Limb (tissue), 2 donors: Measurements from ENCODE around the gene CKM.
"Not testable (repeated sequence)": the region's sequence is repeated elsewhere in the genome, so short reads cannot be mapped to it uniquely, and the experiment has no call there.

Experiments used
- DNase-seq, 2 donors: peaks; one replicate each; pipeline ENCODE4 v3.0.0-alpha.2; 2016; ENCODE audit errors: extremely low spot score in 2 of 2

The CKM gene

DNA sequence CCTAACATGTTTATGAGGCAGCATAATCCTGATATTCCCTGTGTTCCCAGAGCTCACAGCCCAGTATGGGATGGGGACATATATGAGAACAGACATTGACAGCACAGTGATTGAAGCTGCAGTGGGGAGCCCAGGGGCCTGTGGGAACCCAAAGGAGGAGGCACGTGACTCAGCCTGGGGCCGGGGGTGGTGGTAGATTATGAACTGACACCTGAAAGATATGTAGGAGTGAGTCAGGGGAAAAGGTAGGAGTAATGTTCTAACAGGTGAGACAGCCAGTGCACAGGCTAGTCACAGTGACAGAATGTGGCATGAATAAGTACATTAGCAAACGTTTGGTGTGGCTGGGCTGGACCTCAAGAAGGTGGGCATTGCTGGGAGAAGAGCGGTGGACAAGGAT is 29.0 kb downstream of the CKM start:
- DNase-seq = no peak

DNA sequence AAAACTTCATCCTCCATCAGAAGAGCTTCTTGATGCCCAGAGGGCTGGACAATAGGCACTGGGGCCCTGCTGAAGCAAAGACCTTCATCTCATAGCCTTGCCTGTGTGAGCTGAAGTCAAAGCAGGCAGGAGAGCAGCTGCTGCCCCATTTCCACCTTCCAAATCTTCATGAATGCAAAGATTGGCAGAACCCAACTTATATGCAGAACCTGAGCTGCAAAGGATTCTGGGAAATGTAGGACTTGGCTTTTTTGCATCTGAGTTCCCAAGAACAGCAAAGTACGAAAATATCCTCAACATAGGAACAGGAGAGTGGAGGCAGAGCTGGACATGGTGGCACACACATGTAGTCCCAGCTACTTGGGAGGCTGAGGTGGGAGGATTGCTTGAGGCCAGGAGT is 30.8 kb downstream of the CKM start:
- no peak for DNase-seq

- no peak for DNase-seq
Measured at GRCh38 chr19:45290381-45290931, 32.2 kb downstream of the CKM start.

GRCh38 chr19:45283443-45284033 is 39.1 kb downstream of the CKM start:
- DNase-seq = no peak

DNA sequence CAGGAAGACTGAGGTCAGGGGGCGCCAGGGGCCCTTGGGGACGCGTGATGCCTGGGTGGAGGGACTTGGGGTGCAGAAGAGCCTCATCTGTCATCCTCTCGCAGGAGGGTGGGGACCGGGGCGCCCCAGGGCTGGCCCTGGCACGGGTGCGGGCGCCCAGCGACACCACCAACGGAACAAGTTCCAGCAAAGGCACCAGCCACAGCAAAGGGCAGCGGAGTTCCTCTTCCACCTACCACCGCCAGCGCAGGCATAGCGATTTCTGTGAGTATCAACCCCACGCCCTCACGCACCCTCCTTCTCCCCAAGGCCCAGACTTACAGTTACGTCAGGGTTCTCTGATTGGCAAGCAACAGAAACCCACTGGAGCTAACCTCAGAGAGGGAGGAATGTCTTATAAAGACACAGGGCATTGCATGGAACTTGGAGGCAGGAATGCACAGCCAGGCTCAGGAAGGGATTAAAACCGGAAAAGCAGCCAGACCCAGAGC is 42.2 kb downstream of the CKM start:
- DNase-seq = no peak

GRCh38 chr19:45279587-45280192 is 43.0 kb downstream of the CKM start:
- DNase-seq = no peak

DNA sequence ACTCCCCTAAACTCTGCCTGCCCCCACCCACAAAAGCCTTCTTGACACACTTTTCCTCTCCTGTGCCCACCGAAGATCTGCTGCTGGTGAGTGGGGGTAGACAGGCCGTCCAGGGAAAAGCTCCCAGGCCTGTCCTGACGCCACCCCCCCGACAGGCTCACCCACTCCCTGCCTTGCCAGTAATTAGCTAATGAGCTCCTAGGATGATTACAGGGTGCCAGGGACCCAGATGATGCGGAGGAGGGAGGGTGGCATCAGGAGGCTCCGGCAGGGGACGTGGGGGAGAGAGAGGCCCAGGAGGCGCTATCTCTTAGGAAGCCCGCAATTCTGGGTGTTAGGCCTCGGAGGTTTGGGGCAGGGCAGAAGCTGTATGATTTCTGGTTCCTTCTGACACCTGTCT is 44.6 kb downstream of the CKM start:
- no peak for DNase-seq

DNA sequence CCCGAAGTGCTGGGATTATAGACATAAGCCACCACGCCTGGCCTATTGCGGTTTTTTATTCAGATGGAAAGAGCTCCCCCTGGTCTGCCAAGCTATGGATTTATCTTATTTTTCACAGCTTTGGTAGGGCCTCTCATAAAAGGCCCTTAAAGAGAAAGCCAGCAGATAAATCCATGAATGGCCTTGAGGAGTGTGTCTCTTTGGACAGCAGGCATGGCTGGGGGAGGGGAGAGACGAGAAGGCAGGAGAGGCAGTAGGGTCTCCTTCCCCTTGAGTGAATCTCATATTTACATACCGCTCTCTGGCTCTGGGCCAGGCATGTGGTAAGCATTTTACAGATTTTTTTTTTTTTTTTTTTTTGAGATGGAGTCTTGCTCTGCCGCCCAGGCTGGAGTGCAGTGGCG is 46.4 kb downstream of the CKM start:
- DNase-seq = peak; percentile 65 to 72

DNA sequence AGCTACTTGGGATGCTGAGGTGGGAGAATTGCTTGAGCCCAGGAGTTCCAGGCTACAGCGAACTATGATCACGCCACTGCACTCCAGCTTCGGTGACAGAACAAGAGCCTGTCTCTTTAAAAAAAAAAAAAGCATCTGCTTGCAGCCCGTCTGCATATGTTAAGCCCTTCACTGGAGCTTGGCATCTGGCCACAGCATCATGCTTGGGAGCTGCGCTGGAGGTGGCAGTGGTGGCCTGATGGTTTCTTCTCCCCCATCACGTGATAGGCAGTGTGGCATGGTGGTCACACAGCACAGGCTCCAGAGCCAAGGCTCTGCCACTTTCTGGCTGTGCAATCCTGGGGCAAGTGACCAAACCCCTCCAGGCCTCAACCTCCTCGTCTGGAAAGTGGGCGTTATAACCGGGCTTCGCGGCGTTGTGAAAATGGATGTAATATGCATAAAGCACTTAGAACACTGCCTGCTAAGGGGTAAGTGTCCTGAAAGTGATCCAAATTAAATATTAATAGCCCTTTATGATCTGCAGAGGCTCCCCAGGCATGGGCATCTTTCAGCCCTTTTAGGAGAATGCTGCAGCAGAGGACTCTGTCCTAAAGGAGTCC is 47.2 kb downstream of the CKM start:
- peak in 1 of 2 donors; percentile 57 for DNase-seq

DNA sequence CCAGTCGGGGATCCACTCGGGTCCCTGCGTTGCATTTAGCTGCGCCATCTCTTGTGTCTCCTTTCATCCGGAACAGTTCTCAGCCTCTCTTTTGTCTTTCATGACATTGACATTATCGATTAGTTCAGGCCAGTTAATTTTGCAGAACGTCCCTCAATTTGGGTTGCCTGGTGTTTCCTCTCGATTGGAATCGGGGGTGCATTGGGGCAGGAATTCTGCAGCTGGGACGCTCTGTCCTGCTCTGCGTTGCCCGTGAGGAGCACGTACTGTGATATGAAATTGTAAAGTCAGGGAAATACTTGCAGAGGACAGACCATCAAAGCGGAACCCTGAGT is 49.2 kb downstream of the CKM start:
- no peak for DNase-seq

DNA sequence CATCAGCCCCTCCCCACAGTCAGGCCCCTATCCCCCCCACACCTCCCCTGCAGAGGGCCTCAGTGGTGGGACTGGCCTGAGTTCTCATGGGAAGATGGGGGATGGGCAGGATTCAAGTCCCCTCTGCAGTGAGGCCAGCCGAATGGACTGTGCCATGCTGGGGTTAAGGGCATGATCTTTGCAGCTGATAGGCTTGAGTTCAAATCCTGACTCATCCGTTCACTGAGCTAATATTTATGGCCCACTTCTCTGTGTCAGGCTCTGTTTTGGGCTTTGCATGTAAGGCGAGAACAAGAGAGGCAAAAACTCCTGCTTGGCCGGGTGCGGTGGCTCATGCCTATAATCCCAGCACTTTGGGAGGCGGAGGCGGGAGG is 51.0 kb downstream of the CKM start:
- DNase-seq = no peak

- no peak for DNase-seq
Measured at GRCh38 chr19:45271098-45271734, 51.5 kb downstream of the CKM start.

GRCh38 chr19:45269939-45270338 is 52.7 kb downstream of the CKM start:
- DNase-seq = not testable (repeated sequence)

DNA sequence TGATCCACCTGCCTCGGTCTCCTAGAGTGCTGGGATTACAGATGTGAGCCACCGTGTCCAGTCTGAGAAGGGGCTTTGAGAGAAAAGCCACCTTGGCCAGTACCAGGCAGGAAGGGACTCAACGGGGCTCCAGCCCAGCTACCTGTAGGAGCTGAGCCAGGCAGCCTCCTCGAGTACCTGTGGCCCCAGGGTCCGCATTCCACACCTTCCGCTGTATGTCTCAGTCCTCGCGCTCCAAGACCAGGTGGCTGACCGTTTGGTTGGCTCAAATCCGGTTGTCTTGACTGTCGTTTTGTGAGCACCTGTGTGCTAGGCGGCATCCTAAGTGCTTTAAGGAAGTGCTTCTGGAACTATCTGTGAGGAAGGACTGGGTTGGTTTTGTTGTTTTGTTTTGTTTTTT is 55.4 kb downstream of the CKM start:
- DNase-seq = no peak

DNA sequence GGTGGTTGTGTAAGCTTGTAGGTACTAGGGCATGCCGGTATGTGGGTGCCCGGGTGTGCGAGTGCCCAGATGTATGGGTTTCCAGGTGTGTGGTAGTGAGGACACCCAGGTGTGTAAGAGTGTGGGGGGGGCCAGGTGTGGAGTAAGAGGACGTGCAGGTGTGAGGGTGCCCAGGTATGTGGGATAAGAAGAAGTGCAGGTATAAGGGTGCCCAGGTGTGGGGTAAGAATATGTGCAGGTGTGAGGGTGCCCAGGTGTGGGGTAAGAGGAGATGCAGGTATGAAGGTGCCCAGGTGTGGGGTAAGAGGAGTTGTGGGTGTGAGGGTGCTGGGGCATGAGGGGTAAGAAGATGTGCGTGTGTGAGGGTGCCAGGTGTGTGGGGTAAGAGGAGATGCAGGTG is 57.3 kb downstream of the CKM start:
- DNase-seq = no peak

DNA sequence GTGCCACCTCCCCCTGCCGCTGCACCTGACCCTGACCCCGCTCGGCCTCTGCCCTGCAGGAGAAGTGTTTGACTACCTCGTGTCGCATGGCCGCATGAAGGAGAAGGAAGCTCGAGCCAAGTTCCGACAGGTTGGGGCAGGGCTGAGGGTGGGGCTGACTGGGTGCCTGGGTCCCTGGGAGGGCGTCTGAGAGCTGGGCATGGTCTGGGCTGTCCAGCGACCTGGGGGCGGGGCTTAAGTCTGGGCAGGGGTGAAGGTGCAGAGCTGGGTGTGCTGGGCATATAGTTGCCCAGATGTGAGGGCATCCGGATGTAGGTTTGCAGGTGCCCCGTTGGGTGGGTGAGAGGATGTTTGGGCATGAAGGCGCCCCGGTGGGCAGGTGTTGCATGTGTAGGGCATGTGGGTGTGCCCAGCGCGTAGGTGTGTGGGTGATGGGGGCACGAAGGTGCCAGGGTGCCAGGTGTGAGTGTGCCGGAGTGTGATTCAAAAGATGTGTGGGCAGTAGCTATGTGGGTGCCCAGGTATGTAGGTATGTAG is 57.8 kb downstream of the CKM start:
- no peak for DNase-seq

DNA sequence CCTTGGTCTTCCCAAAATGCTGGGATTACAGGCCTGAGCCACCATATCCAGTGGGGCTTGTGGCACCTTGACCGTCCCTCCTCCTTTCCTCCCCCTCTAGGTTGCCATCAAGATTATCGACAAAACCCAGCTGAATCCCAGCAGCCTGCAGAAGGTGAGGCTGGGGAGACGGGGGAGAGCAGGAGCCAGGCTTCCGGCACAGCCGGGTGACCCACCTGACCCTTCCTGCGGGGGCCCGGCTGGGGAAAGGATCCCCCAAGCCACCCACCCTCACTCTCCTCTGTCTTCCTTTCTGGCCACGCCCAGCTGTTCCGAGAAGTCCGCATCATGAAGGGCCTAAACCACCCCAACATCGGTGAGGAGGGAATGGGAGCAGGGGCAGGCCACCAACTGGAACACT is 59.7 kb downstream of the CKM start:
- no peak for DNase-seq

GRCh38 chr19:45262570-45262969 is 60.1 kb downstream of the CKM start:
- DNase-seq = no peak

GRCh38 chr19:45258862-45259261 is 63.8 kb downstream of the CKM start:
- DNase-seq = no peak

DNA sequence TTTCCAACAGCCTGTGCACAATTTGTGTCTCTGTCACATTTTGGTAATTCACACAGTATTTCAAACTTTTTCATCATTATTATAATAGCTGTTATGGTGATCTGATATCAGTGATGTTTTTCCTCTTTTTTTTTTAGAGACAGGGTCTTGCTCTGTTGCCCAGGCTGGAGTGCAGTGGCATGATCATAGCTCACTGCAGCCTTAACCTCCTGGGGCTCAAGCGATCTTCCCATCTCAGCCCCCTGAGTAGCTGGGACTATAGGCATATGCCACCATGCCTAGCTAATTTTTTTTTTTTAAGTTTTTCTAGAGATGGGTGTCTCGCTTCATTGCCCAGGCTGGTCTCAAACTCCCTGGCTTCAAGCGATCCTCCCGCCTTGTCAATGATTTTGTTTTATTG is 65.8 kb downstream of the CKM start:
- no peak for DNase-seq
